A549 (cell line): ENCODE data around the gene CLPTM1.

Source experiments
- BHLHE40 ChIP-seq: IDR thresholded peaks from 2 replicates; pipeline ENCODE4 v1.6.1; 2012; ENCODE audit warnings: low read depth, low read length, inconsistent platforms
- EP300 ChIP-seq, 2 experiments: fragments of >200 bp; sonication (Bioruptor Twin); formaldehyde crosslinking; IDR thresholded peaks; 2 replicates in 1 of 2; 3 replicates in 1 of 2; pipeline ENCODE4 v1.6.1; 2016 to 2017
- FOSL2 ChIP-seq, 2 experiments: fragments of 450-650 bp in 1 of 2; fragments of >200 bp in 1 of 2; sonication (Bioruptor Twin) in 1 of 2; formaldehyde crosslinking; IDR thresholded peaks; 2 replicates each; pipeline versions ENCODE4 v1.5.0 to v1.6.1; 2016 to 2020; ENCODE audit warnings: mild to moderate bottlenecking in 1 of 2, moderate library complexity in 1 of 2
- HDAC2 ChIP-seq: fragments of 200-600 bp; sonication (generic); IDR thresholded peaks from 2 replicates; pipeline ENCODE4 v1.6.1; 2016
- KDM1A ChIP-seq: fragments of 200-600 bp; sonication (generic); IDR thresholded peaks from 2 replicates; pipeline ENCODE4 v1.6.1; 2016; ENCODE audit warnings: low read depth, mild to moderate bottlenecking
- NFE2L2 ChIP-seq: fragments of 150-350 bp; conservative IDR thresholded peaks from 2 replicates; pipeline ENCODE4 v1.6.1; 2014; ENCODE audit warnings: low read length
- POLR2A ChIP-seq: IDR thresholded peaks from 2 replicates; pipeline ENCODE4 v1.6.1; 2012; ENCODE audit warnings: mild to moderate bottlenecking, low read length
- POLR2AphosphoS2 ChIP-seq: conservative IDR thresholded peaks from 2 replicates; pipeline ENCODE4 v1.6.1; 2012; ENCODE audit warnings: low read length, improper control_type of control experiment, inconsistent platforms
- SMC3 ChIP-seq: fragments of >200 bp; sonication (Bioruptor Twin); formaldehyde crosslinking; IDR thresholded peaks from 3 replicates; pipeline ENCODE4 v1.6.1; 2018; ENCODE audit warnings: inconsistent platforms
- TP53 ChIP-seq: fragments of 250-450 bp; sonication (Bioruptor Pico); IDR thresholded peaks from 2 replicates; pipeline ENCODE4 v1.5.0; 2021; ENCODE audit warnings: mild to moderate bottlenecking, moderate library complexity
- TF ChIP-seq, protein P1 (sequence below): fragments of >200 bp; sonication (Bioruptor Twin); formaldehyde crosslinking; IDR thresholded peaks from 3 replicates; pipeline ENCODE4 v1.5.1; 2016
- TF ChIP-seq, protein P2 (sequence below): IDR thresholded peaks from 2 replicates; pipeline ENCODE4 v1.6.1; 2012

DNA sequence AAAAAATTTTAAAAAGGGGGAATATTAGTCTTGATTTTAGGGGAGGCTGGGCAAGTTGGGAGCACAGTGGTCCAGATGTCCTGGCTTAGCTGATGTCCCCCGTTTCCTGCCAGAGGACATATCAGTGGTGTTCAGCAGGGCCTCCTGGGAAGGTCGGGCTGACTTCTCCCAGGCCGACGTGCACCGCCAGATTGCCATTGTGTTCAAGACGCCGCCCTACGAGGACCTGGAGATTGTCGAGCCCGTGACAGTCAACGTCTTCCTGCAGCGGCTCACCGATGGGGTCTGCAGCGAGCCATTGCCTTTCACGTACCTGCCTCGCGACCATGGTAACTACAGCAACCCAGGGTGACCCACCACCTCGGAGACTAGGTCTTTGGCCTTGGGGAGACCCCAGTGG lies 77.2 kb downstream of the CLPTM1 start:
- TF ChIP-seq SMC3 = no peak
- no peak for TF ChIP-seq POLR2A
- TF ChIP-seq, protein P1, sequence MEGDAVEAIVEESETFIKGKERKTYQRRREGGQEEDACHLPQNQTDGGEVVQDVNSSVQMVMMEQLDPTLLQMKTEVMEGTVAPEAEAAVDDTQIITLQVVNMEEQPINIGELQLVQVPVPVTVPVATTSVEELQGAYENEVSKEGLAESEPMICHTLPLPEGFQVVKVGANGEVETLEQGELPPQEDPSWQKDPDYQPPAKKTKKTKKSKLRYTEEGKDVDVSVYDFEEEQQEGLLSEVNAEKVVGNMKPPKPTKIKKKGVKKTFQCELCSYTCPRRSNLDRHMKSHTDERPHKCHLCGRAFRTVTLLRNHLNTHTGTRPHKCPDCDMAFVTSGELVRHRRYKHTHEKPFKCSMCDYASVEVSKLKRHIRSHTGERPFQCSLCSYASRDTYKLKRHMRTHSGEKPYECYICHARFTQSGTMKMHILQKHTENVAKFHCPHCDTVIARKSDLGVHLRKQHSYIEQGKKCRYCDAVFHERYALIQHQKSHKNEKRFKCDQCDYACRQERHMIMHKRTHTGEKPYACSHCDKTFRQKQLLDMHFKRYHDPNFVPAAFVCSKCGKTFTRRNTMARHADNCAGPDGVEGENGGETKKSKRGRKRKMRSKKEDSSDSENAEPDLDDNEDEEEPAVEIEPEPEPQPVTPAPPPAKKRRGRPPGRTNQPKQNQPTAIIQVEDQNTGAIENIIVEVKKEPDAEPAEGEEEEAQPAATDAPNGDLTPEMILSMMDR = no peak
- TF ChIP-seq NFE2L2 = no peak
- TF ChIP-seq, protein P2, sequence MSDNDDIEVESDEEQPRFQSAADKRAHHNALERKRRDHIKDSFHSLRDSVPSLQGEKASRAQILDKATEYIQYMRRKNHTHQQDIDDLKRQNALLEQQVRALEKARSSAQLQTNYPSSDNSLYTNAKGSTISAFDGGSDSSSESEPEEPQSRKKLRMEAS = no peak
- no peak for TF ChIP-seq KDM1A
- TF ChIP-seq HDAC2 = no peak
- TF ChIP-seq POLR2AphosphoS2 = no peak
- no peak for TF ChIP-seq BHLHE40
- TF ChIP-seq EP300 (IDR thresholded peaks at IDR 0.05) = no peak
- no peak for TF ChIP-seq FOSL2 (IDR thresholded peaks at IDR 0.05)
- no peak for TF ChIP-seq FOSL2 (CRISPR knock-in tag; IDR thresholded peaks at IDR 0.05)
- TF ChIP-seq TP53 (CRISPR knock-in tag) = no peak
